22Rv1 (cell line): ENCODE data around the gene GDA.

Experiments
- CTCF ChIP-seq: fragments of 450-650 bp; IDR thresholded peaks from 2 replicates; pipeline ENCODE4 v1.5.1; 2017; ENCODE audit warnings: mild to moderate bottlenecking
- ZFX ChIP-seq: fragments of 450-650 bp; IDR thresholded peaks from 2 replicates; pipeline ENCODE4 v1.6.1; 2017; ENCODE audit warnings: antibody characterized with exemption, borderline replicate concordance

- TF ChIP-seq CTCF (no peak), ZFX (no peak)
Measured at GRCh38 chr9:72149231-72149975, at the start of gene GDA.
